GM21390 (cell line): Measurements from ENCODE around the gene C22orf42.
"Not testable (repeated sequence)": the region's sequence is repeated elsewhere in the genome, so short reads cannot be mapped to it uniquely, and the experiment has no call there.

Experiments
- ATAC-seq: cut with Tn5 transposase; IDR thresholded peaks from one replicate; pipeline ENCODE4 v1.9.1; 2021; ENCODE audit not compliant: unreplicated experiment

The C22orf42 gene

DNA sequence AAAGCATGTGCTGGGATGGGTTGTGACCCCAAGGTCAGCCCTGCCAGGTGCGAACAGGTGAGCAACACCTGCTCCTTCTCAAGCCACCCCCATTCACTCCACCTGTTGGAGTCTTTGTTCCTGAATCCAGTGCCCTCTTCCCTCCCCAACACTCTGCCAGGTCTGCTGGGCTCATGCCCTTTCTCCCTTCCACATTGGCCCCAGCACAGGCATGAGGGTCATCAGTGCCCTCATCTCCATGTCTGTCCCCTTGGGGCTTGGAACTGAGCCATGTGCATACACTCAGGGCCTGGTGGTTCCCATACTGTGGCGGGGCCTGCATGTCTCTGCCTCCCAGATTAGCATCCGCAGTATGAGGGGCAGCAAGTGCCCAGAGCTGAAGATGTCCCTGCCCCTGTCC is 26.7 kb upstream of the C22orf42 start:
- ATAC-seq = no peak

DNA sequence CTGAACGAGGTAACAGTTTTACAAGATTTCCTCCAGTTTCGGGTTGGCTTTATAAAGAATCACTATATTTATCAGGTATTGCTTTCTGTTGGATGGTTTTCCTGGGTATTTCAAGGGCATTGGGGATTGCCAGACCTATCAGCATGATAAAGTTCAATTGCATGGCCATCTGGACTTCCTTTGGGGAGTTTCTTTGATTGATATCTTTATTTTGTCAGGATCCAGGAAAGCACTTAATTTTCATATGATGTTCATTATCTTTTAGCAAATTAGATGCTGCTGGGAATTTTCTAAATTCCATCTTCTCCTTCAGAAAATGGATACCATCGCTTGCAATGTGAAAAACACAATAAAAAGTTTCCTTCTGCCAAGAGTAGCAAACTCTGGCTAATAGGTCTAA is 24.5 kb upstream of the C22orf42 start:
- no peak for ATAC-seq

DNA sequence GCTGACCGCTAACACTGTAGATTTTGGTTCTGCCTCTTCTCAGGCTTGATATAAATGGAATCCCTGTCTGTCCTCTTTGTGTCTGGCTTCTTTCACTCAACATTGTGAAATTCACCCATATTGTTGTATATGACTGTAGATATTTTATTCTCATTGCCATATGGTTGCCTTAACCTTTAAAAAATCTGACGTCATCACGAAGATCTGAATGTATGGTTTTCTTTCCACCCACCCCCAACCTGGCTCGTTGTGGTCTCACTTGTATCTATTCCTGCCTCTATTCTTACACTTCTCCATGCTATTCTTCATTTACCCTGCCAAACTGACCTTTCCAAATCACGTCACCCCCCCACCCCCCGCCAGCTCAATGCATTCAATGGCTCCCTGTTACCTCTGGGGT is 21.9 kb upstream of the C22orf42 start:
- ATAC-seq = no peak

DNA sequence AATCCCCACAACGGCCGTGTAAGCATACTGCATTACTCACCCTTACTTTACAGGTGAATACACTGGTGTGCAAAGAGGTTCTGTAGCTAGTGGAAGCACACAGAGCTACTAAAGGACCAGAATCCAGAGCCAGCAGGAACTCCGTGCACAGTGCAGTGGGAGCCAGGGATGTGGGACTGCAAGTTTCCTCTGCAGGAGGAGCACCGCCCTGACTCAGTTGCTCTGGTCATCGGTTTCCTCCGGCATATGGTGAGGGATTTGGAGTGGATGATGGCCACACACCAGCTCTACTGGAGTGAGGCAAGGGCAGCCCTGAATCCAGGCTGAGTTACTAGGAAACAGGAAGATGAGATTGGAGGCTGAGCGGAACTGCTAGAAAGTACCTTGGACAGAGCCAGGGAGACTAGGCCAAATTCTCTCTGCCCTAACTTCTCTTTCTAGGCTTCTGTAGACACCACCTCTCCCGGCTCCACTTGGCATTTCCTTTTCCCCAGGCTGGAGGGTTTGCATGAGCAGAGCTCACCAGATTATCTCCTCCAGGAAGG is 18.2 kb upstream of the C22orf42 start:
- no peak for ATAC-seq

DNA sequence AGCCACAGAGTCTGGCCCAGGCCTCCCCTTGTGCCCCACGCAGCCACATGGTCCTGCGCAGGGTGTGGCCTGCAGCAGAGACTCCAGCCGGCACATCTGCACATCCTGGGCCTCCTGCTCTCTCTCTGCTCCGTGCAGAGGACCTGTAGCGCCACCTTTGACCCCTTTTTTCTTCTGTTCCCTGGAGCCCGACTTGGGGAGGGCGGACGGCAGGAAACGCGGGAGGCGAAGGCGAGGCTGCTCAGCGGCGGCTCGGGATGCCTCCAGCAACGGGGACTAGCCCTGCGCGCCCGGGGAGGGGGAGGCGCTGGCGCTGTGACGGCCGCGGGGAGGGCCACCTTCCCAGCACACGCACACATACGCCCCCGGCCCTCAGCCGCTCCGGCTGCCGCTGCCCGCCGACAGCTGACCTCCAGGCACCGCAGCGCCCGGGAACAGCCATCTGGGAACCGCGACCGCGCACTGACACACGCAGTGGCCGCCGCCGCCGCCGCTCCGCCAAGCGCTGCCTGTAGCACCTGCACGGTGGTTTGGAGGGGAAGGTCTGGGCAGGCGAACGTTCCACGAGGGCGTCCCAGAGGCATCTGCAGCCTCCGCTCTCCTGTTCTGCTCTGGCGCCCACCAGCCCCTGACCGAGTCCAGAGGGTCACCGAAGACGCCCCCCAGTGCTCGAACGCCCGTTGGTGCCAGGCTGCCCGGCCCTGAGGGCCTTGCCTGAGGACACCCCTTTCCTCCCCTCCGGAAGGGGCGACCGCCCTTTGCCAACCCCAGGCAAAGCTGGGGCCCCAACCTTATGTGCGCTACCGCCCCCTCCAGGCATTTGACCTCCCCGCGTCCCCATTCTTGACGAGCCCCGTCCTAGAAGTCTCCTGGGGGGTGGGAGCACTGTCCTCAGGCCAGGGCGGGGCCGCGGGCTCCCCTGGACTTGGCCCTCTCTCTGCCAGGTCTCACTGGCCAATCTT is 16.9 kb upstream of the C22orf42 start:
- no peak for ATAC-seq

DNA sequence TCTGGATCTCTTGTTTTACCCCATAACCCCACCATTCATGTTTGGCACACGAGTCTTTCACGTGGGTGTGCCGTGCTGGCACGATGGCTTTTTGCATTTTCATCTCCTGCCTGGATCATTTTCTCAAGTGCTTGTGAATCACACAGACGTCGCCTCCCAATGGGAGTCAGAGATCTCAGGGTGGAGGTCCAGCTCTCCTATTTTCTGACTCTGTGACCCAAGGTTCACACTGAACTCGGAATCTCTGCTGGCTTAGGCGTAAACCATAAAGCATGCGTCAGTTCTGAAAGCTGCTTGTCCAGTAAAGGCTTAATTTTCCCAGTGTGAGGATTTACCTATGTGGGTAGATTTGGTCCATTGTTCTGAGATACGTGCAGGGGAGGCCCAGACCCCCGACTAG is 16.0 kb upstream of the C22orf42 start:
- ATAC-seq = no peak

DNA sequence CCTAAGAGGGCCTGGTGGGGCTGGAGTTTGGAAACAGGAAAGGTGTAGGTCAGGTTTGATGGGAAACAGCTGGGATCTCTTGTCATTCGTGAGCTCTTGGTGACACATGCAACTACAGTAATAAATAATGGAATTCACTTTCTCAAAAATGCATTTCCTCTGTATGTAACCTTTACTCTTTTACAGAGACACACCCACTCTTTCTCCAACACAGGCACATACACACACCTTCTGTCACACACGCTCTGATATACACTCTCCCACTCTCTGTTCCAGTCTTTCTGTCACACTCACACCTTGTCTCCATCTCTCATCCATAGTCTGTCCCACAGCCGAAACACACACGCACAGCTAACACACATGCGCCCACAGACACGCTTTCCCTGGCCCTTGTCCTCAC is 6.6 kb upstream of the C22orf42 start:
- no peak for ATAC-seq

DNA sequence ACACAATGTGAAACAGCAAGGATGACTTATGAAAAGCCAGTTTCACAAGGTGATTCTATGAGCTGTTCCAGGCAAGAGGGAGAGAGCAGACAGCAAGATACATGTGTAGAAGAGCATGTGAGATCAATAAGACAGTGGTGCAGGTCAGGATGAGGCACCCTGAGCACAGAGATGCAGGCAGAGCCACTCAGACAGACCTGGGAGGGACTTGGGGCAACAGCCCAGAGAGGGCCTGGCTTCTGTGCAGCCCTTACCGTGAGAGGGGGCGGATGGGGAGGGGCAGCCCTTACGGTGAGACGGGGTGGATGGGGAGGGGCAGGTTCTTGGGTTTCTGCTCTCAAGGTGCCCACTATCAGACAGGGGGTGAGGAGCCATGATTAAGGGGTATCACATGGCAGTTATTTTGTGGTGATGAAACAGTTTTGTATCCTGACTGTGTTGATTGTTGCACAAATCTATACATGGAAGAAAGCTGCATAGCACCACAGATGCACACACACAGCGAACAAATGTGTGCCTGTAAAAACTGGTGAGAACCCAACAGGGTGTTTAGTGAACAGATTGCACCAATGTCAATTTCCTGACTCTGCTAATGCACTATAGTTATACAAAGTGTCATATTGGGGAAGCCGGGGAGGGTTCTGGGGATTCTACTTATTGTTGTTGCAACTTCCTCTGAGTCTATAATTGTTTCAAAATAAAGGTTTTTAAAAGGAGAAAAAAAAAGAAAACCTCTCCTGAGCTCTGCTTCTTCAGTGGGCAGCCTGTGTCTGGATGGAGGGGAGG is 5.2 kb upstream of the C22orf42 start:
- ATAC-seq = no peak

DNA sequence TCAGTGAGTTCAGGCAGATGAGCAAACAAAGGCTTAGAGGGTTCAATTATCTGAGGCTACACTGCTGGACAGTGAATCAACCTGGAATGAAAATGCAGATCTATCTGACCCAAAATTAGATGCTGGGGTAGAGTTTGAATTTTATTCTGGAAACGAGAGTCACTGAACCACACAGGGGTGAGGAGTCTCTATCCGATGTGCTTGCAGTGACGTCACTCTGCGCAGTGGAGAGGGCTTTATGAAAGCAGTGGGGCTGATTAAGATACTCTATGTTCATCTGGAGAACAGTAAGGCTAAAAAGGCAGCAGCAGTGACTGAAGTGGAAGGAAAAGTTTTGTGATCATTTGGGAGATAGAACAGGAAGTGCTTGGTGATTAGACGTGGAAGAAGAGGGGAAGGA is 1.3 kb upstream of the C22orf42 start:
- not testable (repeated sequence) for ATAC-seq

DNA sequence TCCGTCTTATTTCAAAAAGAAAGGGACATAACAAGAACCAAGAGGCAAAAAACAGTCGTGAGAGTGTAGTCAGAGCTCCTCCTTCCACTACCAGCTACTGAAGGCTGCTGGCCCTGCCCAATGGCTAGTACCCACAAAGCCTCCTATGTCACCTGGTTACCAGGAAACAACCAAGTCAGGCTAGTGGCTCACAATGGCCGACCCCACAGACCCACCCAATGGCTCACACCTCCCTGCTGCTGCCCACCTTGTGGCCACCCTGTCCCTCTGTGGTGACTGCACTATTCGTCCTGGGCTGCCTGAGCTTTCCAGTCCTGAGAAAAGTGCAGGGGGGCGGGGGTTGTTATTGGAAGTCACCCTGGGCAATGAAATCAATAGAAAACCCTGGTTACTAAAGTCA is 1.5 kb downstream of the C22orf42 start:
- ATAC-seq = not testable (repeated sequence)

DNA sequence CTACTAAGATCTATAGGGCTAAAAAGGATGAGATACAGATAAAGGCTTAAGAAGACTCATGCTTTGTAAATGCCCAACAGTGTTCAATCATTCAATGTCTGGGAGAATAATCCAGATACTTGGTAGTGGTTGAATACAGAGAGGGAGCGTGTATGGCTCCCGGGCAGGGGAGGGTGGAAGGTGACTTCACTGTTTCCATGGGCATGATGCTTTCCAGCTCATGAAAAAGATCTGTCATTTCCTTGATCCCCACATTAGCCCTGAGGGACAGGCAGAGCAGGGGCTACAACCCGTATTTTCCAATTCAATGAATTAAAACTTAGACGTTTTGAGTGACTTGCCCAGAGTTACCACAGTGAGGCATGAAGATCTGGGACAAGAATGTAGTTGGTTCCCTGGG is 4.4 kb downstream of the C22orf42 start:
- ATAC-seq = not testable (repeated sequence)

DNA sequence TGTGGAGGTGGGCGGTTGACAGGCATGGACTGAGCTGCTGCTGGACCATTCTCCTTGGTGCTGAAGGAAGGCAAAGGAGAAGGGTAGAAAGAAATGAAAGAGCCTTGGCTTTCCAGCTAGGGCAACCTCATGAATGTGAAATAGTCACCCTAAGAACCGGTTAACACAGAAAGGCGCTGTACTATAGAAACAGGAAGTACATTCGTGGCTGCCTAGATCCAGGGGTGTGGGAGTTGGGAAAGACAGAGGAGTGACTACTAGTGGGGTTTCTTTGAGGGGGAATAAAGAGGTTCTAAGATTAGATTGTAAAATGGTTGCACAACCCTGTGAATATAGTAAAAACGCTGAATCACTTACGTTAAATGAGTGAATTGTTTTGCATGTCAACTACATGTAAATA is 7.5 kb downstream of the C22orf42 start:
- ATAC-seq = not testable (repeated sequence)

DNA sequence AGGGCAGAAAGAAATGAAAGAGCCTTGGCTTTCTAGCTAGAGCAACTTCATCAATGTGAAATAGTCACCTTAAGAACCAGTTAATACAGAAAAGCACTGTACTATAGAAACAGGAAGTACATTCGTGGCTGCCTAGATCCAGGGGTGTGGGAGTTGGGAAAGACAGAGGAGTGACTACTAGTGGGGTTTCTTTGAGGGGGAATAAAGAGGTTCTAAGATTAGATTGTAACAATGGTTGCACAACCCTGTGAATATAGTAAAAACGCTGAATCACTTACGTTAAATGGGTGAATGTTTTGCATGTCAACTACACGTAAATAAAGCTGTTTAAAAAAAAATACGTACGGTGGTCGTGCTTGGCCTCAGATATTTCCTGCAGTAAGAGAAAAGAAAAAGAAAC is 8.5 kb downstream of the C22orf42 start:
- not testable (repeated sequence) for ATAC-seq

DNA sequence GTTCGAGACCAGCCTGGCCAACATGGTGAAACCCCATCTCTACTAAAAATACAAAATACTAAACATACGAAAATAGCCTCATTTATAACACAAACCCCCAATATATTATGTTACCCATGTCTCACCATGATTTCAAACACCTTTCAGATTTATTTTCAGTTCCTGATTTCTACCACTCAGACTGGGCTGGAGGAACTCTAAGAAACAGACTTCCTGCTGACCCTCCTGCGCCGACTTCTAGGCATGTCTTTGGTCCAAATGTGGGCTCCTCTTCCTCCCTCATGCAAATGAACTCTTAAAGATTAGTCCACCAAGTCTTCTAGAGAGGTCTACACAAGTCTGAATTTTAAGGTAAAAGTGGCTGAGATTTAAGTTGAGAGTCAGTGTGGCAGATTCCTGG is 10.7 kb downstream of the C22orf42 start:
- ATAC-seq = not testable (repeated sequence)

DNA sequence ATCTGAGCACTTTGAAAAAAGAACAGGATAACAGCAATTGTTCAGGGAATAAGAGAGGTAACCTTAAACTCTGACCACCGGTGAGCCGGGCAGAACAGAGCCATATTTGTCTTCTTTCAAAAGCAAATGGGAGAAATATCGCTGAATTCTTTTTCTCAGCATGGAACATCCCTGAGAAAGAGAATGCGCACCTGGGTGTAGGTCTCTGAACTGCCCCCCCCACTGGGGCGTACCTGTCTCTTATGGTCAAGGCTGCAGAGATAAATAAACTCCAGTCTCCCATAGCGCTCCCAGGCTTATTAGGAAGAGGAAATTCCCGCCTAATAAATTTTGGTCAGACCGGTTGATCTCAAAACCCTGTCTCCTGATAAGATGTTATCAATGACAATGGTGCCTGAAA is 12.0 kb downstream of the C22orf42 start:
- not testable (repeated sequence) for ATAC-seq

DNA sequence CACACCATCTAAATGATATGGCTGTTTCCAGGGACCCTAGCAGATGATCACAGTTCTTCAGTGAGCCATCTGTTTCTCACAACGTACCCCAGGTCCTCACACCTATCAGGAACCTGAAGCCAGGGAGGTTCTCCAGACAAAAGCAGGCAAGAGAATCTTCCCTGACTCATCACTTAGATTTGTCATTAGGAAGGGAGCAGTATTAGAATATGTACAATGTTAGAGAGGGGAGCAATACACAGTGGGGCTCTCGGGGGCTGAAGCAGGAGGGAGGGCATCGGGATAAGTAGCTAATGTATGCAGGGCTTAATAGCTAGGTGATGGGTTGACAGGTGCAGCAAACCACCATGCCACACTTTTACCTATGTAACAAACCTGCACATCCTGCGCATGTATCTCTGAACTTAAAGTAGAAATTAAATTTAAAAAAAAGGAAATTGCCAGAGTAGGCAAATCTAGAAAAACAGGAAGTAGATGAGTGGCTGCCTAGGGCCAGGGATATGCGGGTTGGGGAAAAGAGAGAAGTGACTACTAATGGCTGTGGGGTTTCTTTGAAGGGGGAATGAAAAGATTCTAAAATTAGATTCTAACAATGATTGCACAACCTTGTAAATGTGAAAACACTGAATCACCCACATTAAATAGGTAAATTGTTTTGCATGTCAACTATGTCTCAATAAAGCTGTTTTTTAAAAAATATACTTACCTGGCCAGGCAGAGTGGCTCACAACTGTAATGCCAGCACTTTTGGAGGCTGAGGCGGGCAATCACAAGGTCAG is 14.4 kb downstream of the C22orf42 start:
- no peak for ATAC-seq

DNA sequence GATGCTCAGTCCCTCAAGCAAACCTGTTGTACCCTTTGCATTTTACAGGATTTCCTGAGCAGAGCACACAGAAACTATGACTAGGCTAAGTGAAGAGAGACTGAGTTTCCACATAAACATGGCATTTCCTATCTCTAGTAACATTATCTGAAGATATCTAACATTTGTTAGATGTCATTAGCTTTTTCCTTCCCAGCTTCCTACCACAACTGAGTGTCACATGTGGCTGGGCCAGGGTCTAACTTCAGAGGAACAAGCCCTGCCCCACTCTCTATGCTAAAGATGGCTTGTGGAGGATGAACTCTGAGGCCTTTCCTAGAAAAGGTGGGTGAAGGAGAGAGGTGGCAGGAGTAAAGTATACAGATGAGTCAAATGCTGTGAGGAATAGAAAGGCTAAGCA is 16.5 kb downstream of the C22orf42 start:
- ATAC-seq = no peak

DNA sequence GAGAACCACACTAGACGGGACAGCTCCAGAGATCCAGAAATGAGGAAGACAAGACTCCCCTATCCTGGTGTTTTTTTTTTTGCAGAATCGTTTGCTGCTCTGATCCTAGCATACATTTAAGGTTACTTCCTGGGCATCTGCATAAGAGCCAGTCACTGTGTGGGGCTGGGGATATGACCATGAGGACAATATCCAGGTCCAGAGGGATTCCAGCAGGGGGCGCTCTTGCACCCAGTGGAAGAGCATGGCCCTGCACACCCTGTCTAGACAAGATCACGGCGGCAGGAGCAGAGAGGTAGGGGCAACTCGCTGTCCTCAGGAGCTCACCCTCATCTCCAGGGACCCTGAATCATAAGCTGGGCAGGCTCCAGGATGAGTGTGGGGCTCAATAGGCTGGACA is 18.4 kb downstream of the C22orf42 start:
- ATAC-seq = not testable (repeated sequence)

DNA sequence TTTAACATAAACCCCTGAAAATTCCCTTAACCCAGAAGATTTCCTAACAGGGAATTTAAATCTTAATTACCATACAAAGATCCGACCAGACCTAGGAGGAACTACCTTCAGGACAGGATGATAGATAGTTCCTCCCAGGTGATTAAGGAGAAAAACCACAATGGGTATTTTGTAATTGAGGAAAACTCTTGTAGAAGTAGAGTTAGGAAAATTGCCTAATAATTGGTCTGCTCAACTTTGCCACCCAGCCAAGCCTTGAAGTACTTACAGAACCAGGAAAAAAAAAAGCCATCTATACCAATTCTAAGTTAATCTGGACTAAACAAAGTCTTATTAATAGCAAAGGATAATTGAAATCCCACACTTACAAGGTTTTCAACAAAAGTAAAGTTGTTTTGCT is 20.5 kb downstream of the C22orf42 start:
- not testable (repeated sequence) for ATAC-seq

DNA sequence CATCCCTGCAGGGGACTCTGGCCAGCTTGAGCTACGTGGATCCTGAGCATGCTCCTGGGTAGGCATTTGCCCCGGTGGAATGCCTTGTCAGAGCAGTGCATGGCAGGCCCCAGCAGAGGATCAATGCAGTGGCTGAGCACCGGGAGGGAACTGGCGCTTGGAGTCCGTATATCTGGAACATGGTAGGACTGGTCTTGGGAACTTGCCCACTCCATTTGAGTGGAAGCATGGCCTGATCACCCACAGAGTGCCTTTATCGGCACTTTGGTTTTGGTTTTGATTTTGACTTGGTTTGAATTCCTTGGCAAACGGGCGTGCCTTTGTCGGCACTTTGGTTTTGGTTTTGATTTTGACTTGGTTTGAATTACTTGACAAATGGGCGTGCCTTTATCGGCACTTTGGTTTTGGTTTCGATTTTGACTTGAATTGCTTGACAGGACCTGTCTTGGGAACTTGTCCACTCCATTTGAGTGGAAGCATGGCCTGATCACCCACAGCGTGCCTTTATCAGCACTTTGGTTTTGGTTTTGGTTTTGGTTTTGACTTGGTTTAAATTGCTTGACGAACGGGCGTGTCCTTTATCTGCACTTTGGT is 21.3 kb downstream of the C22orf42 start:
- ATAC-seq = not testable (repeated sequence)

DNA sequence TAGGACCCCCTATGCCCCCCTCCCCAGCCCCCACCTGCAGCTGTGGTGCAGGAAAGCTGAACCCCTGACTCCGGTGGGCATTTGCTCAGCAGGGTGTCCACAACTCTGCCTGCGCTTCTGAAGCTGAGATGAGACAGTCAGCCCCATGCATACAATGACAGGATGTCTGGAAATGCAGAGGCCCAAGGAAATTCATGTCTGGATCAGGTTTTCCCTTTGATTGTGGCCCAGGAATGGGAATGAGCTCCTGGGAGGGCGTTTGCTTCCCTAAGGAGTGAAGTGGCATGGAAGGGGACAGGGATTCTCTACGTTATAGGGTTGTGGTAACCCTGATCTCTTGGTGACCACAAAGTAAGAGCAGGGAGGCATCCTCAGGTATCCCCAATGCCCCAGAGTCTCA is 22.2 kb downstream of the C22orf42 start:
- not testable (repeated sequence) for ATAC-seq
